Parathyroid adenoma (tissue), 2 donors: ENCODE data around the gene KCNIP1.

ENCODE experiments used
- H2AFZ ChIP-seq: fragments of 300-600 bp; sonication (generic); one replicate; pipeline ENCODE4 v1.7.0; 2017; ENCODE audit warnings: antibody characterized with exemption, mild to moderate bottlenecking
- H3K27ac ChIP-seq: fragments of 300-600 bp; sonication (generic); one replicate; pipeline ENCODE4 v1.7.0; 2017
- H3K27me3 ChIP-seq: fragments of 300-600 bp; sonication (generic); one replicate; pipeline ENCODE4 v1.7.0; 2017; ENCODE audit warnings: low read length; ENCODE audit not compliant: control insufficient read depth, insufficient read depth
- H3K36me3 ChIP-seq: fragments of 300-600 bp; sonication (generic); one replicate; pipeline ENCODE4 v1.7.0; 2017; ENCODE audit warnings: low read length; ENCODE audit not compliant: control insufficient read depth, insufficient read depth
- H3K4me1 ChIP-seq: fragments of 300-600 bp; sonication (generic); one replicate; pipeline ENCODE4 v1.7.0; 2017; ENCODE audit warnings: control low read depth
- H3K4me2 ChIP-seq: fragments of 300-600 bp; sonication (generic); one replicate; pipeline ENCODE4 v1.7.0; 2017; ENCODE audit warnings: low read length
- H3K4me3 ChIP-seq: fragments of 300-600 bp; sonication (generic); one replicate; pipeline ENCODE4 v1.7.0; 2017; ENCODE audit warnings: low read depth, low read length
- H3K79me2 ChIP-seq: fragments of 300-600 bp; sonication (generic); one replicate; pipeline ENCODE4 v1.7.0; 2017; ENCODE audit warnings: control low read depth
- H3K9ac ChIP-seq: fragments of 300-600 bp; sonication (generic); one replicate; pipeline ENCODE4 v1.7.0; 2017; ENCODE audit warnings: mild to moderate bottlenecking
- H3K9me3 ChIP-seq: fragments of 300-600 bp; sonication (generic); one replicate; pipeline ENCODE4 v1.7.0; 2017; ENCODE audit warnings: low read length; ENCODE audit not compliant: control insufficient read depth
- CTCF ChIP-seq: fragments of 300-600 bp; sonication (generic); IDR thresholded peaks from one replicate; pipeline ENCODE4 v1.7.0; 2017; ENCODE audit warnings: antibody characterized with exemption, mild to moderate bottlenecking
- donor health status: primary hyperparathyroidism.

Gene KCNIP1

DNA sequence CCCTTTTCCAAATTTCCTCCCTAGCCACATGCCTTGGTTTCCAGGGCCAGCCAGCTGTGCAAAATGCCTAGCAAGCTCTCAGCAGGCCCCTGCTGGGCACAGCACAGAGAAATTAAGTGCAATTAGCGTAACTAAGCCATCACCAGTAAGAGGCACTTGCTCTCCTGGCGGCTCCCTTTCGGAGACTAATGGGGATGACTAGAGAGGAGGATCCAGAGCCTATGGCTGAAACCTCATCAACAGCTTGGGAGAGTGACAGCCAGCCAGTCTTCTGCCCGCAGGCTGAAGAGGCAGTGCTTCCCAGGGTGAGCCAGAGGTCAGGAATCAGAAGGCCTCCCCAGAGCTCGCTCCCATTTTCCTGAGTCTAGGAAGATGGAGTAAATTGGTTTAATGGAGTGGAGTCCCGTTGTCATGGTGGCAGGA is 108.4 kb downstream of the KCNIP1 start:
- Histone ChIP-seq H3K4me3 (no peak overlapping the region), H3K27ac (no peak overlapping the region), H3K79me2 (no peaks in the 10 kb centered on the region), H3K27me3 (no peaks in the 10 kb centered on the region), H3K9ac (no peak overlapping the region), H3K36me3 (no peaks in the 10 kb centered on the region), H3K4me2 (no peak overlapping the region), H2AFZ (no peak overlapping the region), H3K9me3 (no peaks in the 10 kb centered on the region), H3K4me1 (no peaks in the 10 kb centered on the region)
- no peak for TF ChIP-seq CTCF

- no peaks in the 10 kb centered on the region for H3K27me3 ChIP-seq
- H3K9me3 ChIP-seq, result no peaks in the 10 kb centered on the region
- H2AFZ ChIP-seq, result no peak overlapping the region
- H3K27ac ChIP-seq, result no peak overlapping the region
- no peak overlapping the region for H3K4me3 ChIP-seq
- H3K79me2 ChIP-seq, result no peaks in the 10 kb centered on the region
- no peak for TF ChIP-seq CTCF
- H3K36me3 ChIP-seq, result no peaks in the 10 kb centered on the region
- H3K4me1 ChIP-seq, result no peaks in the 10 kb centered on the region
- H3K9ac ChIP-seq, result no peak overlapping the region
- H3K4me2 ChIP-seq, result no peak overlapping the region
Measured at GRCh38 chr5:170614065-170614490, 110.3 kb downstream of the KCNIP1 start.

- Histone ChIP-seq H3K4me3 (no peak overlapping the region), H3K4me2 (no peak overlapping the region), H3K9me3 (no peaks in the 10 kb centered on the region), H3K9ac (no peak overlapping the region), H3K27ac (no peak overlapping the region), H3K79me2 (no peaks in the 10 kb centered on the region), H2AFZ (no peak overlapping the region), H3K4me1 (no peaks in the 10 kb centered on the region), H3K27me3 (no peaks in the 10 kb centered on the region), H3K36me3 (no peaks in the 10 kb centered on the region)
- no peak for TF ChIP-seq CTCF
Measured at GRCh38 chr5:170614720-170615119, 110.9 kb downstream of the KCNIP1 start.

DNA sequence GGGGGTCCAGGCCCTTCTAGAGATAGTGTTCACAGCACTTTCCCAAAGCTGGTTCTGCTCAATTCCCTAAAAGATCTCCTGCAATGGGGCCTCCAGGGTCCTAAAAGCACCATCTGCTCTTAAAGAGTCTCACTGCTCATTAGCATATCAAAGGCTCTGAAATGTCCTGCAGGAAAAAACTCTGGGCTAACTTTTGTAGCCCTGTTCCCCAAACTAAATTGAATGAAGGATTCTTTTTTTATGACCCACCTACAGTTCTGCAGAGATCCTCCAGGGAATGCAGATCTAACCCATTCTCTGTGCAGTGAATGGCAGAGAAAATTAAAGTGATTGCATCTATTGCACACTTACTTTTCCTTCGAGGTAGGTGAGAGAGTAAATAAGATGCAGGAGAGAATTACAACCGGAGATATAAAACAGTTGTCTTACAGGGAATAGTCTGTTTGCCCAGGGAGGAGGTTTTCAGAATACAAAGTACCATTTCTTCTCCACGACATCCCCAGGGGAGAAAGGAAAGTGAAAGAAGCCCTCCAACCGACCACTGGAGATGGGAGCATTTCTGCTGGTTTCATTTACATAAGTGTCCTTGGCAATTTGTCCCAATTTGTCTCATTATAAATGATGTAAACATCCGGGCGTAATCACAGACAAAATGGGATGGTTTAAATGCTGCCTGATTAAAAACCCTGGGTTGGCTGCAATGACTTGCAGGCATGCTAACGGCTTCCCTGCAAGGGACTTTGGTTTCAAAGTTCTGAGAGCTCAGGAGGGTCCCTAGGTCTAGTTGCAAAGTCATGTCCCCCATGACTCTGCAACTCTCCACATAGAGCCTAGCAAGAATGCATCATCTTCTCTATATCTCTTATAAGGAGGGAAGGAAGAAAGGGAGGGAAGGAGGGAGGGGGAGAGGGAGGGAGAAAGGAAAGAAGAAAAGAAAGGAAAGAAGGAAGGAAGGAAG is 114.0 kb downstream of the KCNIP1 start:
- no peak overlapping the region for H3K4me2 ChIP-seq
- H3K4me1 ChIP-seq, result no peaks in the 10 kb centered on the region
- no peaks in the 10 kb centered on the region for H3K27me3 ChIP-seq
- H3K4me3 ChIP-seq, result no peak overlapping the region
- no peaks in the 10 kb centered on the region for H3K79me2 ChIP-seq
- no peak overlapping the region for H3K9ac ChIP-seq
- TF ChIP-seq CTCF, result no peak
- no peaks in the 10 kb centered on the region for H3K9me3 ChIP-seq
- H3K27ac ChIP-seq, result no peak overlapping the region
- no peak overlapping the region for H2AFZ ChIP-seq
- H3K36me3 ChIP-seq, result no peaks in the 10 kb centered on the region
